ENCODE results near the gene GAS6. TPM values are rescaled to one million over a fixed set of nuclear protein-coding genes. Genes with fewer than 3 reads are reported as not detected.

The GAS6 gene
- total RNA-seq, 3 donors from 2014 or later: 101 to 168 (median 113) TPM

GRCh38 chr13:113905942-113906341 lies 42.1 kb upstream of the GAS6 start:
- no peaks in the 10 kb centered on the region for H3K9me3 ChIP-seq

GRCh38 chr13:113905018-113905417 lies 41.1 kb upstream of the GAS6 start:
- Histone ChIP-seq H3K9me3 (no peaks in the 10 kb centered on the region), H3K36me3 (ENCODE audit: low read depth) (no peaks in the 10 kb centered on the region), H3K4me3 (no peak overlapping the region), H3K4me1 (ENCODE audit: low read depth) (peaks cover 6% of the 10 kb centered on the region)
- ATAC-seq (no peak), DNase-seq (no peak)
- TF ChIP-seq CTCF (IDR thresholded peaks at IDR 0.05): no peak
- intact Hi-C loops (cut with DNase I, micrococcal nuclease): no loop called here

More at GRCh38 chr13:113905942-113906341, 42.1 kb upstream of the GAS6 start:
- no peaks in the 10 kb centered on the region for H3K36me3 ChIP-seq (ENCODE audit: low read depth)
- H3K4me1 ChIP-seq (ENCODE audit: low read depth): peaks cover 6% of the 10 kb centered on the region
- no peak for ATAC-seq
- no peak for DNase-seq
- no peak overlapping the region for H3K4me3 ChIP-seq
- intact Hi-C loops (cut with DNase I, micrococcal nuclease): no loop called here
- no peak for TF ChIP-seq CTCF (IDR thresholded peaks at IDR 0.05)

GRCh38 chr13:113904411-113904810 lies 40.5 kb upstream of the GAS6 start:
- ATAC-seq (peak; percentile 80), DNase-seq (peak in 2 of 3 donors; percentile 56 to 69)
- Histone ChIP-seq H3K4me3 (no peak overlapping the region), H3K9me3 (no peaks in the 10 kb centered on the region), H3K4me1 (ENCODE audit: low read depth) (peaks cover 6% of the 10 kb centered on the region), H3K36me3 (ENCODE audit: low read depth) (no peaks in the 10 kb centered on the region)
- TF ChIP-seq CTCF (IDR thresholded peaks at IDR 0.05): no peak
- intact Hi-C loops (cut with DNase I, micrococcal nuclease): no loop called here

- peaks cover 6% of the 10 kb centered on the region for H3K4me1 ChIP-seq (ENCODE audit: low read depth)
- no peak overlapping the region for H3K4me3 ChIP-seq
- H3K9me3 ChIP-seq: no peaks in the 10 kb centered on the region
- H3K36me3 ChIP-seq (ENCODE audit: low read depth): no peaks in the 10 kb centered on the region
- TF ChIP-seq CTCF (IDR thresholded peaks at IDR 0.05): no peak
- intact Hi-C loops (cut with DNase I, micrococcal nuclease): no loop called here
- DNase-seq (no peak), ATAC-seq (no peak)
Observed at GRCh38 chr13:113903912-113904311, 40.0 kb upstream of the GAS6 start.

GRCh38 chr13:113902986-113903775 lies 39.3 kb upstream of the GAS6 start:
- Histone ChIP-seq H3K4me1 (ENCODE audit: low read depth) (peaks cover under 1% of the 10 kb centered on the region), H3K9me3 (no peaks in the 10 kb centered on the region), H3K4me3 (no peak overlapping the region), H3K36me3 (ENCODE audit: low read depth) (no peaks in the 10 kb centered on the region)
- ATAC-seq (no peak), DNase-seq (no peak)
- TF ChIP-seq CTCF (IDR thresholded peaks at IDR 0.05): no peak
- intact Hi-C loops (cut with DNase I, micrococcal nuclease): no loop called here
